ENCODE data around the gene KCNMA1.
"Not testable (repeated sequence)": the region's sequence is repeated elsewhere in the genome, so short reads cannot be mapped to it uniquely, and the experiment has no call there.

Gene KCNMA1

DNA sequence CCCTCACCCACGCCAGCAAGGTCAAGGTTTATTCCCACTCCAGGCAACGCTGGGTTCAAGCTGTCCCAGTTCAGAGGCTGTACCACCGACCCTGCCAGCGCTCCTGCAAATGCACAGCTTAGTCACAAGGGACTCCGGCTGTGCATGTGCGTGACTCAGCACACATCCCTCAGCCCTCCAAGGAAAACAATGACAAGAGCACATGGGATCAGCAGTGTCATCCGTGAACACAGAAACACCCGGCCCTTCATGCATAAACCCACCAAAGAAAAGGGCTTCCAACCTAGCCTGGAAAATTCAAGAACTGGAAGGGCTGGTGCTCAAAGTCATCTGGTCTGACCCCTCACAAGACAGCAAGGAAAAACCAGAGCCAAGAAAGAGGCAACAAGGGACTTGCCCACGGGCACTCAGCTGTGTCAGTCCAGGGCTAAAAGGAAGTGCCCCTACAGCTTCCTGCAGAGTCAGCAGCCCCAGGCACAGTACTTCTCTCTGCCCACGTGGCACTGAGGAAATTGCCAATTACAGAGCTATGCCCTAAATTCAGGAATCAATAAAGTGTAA, 106.1 kb downstream of the KCNMA1 start:
- DNase-seq (ENCODE audit: low read depth), result no peak

DNA sequence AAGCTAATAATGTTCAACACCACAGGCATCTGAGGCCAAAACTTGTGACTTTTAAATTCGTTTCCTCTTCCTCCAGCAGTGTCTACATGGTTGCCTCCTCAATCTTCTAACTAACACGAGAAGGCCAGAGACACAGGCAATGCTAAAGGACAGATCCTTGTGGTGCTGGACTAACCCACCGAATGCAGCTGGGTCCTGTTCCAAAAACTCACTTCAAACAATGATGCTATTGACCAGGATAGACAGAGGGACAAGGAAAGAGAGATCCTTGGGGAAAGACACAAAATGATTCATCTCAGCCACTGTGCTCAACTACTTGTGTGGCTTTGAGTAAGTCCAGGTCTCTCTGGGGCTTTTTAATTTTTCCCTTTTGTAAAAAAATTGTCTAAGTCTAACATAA, 107.6 kb downstream of the KCNMA1 start:
- DNase-seq (ENCODE audit: low read depth), result no peak

DNA sequence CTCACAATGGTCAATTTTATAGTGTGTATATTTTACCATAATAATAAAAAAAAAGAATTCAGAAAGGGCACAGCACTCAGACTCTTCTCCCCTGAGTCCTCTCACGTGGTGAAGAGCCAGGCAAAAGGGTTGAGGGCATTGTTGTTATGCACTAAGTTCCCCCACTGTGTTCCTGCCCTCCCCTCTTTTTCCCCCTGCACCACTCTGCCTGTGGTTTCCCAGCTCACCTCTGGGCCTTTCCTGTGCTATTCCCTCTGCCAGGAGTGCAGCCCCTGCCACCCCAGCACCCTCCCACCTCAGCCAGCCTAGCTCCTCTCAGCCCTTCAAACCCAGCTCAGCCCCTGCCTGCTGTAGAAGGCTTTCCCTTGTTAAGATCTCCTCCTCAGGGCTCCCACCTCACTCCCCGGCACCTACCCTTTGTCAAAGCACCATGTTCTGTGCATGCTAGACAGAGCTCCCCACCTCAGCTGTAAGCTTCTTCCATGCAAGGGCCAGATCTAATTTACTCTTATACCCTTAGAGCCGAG, 108.5 kb downstream of the KCNMA1 start:
- DNase-seq (ENCODE audit: low read depth), result no peak

DNA sequence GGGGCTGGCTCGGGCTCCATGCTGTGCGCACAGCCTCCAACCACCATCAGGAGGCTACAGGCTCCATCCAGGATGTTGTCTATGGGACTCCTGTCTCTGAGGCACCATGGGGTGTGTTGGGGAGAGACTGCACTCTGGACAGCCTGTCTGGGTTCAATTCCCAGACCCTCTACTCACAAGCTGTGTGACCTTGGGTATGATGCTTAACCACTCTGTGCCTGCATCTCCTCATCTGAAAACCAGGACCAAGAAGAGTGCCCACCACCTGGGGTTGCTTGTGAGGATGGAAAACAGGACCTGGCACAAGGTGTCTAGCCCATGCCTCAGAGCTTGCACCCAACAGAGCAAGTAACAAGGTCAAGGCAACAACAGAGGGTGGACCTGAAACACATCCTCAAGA, 109.8 kb downstream of the KCNMA1 start:
- no peak for DNase-seq (ENCODE audit: low read depth)

DNA sequence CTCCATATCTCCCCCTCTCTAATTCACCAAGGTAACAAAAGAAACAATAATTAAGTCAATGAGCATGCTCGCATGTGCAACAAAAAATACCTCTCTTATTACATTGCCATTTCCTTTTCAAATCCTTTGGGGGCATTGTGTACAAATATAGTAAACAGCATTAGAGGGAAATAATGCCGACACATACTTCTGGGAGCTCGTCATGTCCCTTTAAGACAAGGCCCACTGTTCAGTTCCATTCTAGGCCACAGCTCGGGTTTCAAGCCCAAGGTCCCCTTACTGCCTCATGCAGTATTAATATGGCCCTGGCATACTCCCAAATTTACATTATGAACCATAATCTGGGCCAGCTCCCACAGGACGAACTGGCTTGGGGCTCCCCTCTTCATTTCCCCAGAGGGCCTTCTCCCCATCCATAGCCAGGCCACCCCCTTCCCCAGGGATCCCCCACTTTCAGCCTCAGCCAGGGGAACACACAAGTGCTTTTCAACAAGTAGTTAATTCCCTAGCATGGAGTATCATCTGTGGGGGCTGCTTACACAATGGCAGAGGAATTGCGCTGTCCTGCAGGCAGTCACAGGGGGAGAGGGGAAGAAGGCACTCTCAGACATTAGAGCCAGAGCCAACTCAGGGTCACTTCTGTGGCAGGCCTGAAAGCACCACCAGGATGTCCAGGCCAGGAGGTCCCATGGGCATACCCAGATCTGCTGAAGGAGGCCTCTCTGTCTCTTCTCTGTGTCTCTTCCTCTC, 110.6 kb downstream of the KCNMA1 start:
- no peak for DNase-seq (ENCODE audit: low read depth)

DNA sequence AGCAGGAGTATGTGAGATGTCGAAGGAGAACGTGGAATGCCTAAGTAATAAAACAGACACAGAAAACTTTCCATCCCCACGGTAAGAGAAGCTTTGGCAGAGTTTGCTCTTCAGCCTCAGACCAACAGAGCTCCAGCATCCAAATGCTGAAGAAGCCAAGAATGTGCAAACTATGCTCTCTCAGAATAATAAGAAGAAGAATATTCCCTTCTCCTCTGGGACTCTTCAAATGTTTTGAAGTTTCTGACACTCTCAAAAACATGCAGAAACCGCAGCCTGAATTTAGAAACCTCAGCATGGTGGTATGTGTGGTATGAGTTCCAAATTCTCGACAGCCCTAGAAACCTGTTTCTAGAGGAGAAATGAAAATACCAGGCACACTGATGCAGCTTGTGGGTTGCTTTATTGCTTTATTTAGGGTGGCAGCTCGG, 113.3 kb downstream of the KCNMA1 start:
- DNase-seq (ENCODE audit: low read depth), result no peak

DNA sequence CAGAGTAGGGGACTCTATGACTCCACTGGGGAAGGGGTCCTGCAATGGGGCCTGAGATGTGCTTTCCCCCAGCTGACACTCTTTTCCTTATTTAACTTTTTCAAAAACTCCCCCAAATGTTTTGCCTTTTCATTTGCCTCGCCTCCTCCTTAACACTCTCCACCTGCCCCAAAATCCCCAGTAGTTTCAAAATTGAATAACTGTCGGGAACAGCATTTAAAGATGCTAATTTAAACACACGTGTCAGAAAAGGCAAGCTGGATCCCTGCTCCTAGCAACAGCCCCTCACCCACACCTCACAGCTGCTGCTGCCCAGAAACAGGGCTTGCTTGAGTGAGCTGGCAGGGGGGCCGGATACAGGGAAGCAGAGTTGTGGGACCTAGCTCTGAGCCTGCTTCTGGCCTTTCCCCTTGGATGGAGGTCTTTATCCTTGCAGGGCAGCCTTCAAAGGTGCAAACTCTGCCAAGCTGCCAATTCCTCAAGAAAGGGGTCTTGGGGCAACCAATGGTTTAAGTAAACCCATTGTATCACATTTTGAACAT, 115.3 kb downstream of the KCNMA1 start:
- no peak for DNase-seq (ENCODE audit: low read depth)

DNA sequence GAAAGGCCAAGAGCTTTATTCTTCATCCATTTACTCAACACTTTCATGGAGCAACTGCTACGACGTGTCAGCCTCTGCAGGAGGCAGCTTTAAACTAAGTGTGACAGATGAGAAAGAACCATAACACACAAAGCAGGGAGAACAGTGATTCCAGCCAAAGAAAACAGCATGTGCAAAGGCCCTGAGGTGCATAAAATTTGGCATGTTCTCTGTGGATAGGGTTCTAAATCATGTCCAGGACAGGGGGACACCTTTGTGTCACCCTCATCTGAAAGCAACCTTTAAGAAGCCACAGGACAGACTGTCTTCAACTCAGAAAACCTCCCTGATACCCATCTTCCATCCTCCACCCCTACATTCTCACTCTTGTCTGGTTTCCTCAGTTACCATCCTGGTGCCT, 116.6 kb downstream of the KCNMA1 start:
- no peak for DNase-seq (ENCODE audit: low read depth)

DNA sequence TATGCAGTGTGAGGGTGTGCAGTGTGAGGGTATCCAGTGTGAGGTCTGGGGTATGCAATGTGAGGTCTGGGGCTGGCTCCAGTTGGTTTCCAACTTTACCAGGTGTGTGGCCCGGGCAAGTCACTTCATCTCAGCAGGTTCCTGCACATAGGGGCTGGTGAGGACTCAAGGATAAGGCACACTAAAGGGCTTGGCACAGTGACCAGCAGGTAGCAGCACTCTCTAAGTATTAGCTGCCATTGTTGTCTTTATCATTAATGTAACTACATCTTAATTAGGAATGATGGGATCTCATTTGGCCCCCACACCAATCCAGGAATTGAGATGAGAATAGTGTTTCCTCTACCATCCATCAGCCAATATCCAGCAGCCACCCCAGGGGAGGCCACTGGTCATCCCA, 117.3 kb downstream of the KCNMA1 start:
- DNase-seq (ENCODE audit: low read depth), result no peak

DNA sequence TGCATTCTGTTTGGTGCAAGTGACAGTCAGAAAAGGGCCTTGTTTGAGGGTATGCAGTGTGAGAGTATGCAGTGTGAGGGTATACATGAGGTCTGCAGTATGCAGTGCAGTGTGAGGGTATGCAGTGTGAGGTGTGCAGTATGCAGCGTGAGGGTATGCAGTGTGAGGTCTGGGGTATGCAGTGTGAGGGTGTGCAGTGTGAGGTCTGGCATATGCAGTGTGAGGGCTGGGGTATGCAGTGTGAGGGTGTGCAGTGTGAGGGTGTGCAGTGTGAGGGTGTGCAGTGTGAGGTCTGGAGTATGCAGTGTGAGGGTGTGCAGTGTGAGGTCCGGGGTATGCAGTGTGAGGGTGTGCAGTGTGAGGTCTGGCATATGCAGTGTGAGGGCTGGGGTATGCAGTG, 117.8 kb downstream of the KCNMA1 start:
- DNase-seq (ENCODE audit: low read depth), result not testable (repeated sequence)

DNA sequence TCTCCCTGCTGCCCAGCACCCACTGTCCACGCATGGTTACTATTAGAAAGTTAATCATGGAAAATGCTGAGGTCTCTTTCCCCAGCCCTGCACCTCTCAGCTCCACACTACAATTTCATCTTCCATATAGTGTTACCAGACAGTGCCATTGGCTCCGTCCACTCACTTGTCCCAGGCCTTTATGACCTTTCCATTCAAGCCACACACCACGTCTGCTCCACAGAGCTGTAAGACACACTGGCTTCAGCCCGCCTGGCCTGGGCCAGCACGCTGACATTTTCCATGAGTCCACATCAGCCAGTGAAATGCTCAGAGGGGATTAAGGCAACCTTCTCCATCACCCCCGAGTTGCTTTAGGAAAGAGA, 118.7 kb downstream of the KCNMA1 start:
- no peak for DNase-seq (ENCODE audit: low read depth)

DNA sequence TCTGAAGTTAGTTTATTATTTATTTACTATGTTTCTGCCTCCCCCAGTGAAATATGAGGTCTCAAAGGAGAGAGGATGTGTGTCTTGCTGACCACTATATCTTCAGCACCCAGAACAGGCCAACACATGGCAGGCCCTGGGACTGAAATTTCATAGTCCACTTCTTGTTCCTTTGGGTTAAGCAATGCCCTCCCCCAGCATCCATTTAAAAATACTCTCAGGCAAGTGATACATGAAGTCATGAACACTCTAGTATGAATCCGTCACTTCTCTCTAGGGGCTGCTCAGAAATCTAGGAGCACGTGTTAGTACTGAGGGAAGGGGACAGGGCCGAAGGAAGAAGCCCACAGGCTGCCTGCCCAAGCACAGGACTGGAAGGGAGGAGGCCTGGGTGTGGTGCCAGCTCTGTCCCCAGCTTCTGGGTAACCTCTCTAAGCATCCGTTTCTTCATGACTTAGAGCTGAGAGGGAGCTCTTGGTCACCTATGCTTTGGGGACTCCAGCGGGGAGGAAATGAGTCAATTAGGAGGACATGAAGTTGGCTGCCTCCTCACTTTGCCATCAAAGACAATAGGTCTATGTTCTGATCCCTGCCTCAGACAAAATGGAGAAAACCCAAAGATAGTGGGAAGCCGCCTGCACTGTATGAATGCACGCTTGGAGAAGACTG, 119.2 kb downstream of the KCNMA1 start:
- no peak for DNase-seq (ENCODE audit: low read depth)

DNA sequence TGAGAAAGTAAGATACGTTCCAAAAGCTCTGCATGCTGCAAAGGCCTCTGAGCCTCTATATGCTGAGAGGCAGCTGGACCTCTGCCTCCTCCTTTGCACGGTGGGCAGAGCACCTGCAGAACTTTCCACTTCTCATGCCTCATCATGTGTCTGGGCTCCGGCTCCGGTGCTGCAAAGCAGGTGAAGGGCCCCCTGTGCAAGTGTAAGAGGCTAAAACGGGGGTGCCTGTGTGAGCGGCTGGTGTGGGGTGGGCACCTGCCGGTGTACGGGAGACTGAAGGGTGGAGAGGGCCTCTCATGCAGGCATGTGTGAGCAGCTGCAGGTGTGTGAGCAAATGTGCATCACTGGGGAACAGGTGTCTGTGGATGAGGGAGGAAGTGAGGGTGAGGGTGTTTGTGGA, 121.0 kb downstream of the KCNMA1 start:
- no peak for DNase-seq (ENCODE audit: low read depth)

DNA sequence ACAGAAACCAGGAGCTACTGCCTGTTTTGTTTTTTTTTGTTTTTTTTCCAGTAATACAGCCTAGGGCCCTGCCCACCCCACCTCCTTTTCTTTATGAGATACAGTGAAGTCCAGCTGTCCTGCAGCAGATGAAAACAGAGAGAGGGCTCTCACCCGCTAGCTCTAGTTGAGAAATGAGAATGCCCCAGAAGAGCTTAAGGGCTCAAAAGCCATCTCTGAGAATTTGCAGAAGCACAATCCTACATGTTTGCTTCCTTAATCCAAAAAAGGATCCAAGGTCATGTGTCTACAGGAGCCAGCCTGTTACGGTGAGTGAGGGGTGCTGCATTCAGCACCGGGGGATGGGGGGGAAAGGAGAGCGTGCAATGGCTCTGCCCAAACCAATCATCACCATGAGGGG, 122.7 kb downstream of the KCNMA1 start:
- DNase-seq (ENCODE audit: low read depth), result no peak

DNA sequence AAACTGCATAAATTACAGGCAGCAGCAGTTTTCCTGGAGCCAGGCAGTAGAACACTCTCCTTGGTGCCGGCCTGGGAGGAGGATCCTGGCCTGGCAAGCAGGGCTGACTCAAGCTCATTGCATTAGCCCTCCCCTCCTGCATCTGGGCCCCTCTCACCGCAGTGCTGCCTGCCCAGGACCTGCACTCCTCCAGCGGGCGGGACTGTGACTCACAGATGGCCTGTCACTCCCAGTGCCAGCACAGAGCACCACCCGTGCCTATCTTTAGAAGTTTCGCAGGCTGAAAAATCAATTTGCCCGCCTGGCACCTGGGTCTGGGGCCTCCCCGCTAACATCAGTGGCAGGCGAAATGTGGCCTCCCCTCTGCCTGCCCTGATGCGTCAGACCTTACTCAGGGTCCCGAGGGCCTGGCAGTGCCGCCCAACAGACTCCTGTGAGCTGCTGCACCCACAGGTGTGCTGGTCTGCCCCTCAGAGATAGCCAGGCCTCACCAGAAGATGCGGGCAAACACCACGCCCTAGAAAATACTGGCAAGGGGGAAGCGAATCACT, 123.8 kb downstream of the KCNMA1 start:
- no peak for DNase-seq (ENCODE audit: low read depth)

DNA sequence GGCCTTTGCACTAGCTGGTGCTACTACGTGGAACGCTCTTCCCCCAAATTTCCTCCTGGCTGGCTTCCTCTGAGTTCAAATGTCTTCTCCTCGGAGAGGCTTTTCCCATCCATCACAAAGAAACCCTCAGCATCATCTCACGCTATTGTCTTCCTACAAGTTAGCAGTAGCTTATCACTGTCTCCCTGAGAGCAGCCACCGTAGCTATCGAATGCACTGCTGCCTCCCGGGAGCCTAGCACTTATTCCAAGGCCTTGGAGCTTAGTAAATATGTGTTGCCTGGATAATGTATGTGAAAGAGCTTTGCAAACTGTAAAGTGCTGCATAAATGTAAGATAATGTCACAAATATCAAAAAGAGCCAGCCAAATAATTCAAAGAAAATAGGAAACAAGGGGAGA, 124.4 kb downstream of the KCNMA1 start:
- DNase-seq (ENCODE audit: low read depth), result no peak

DNA sequence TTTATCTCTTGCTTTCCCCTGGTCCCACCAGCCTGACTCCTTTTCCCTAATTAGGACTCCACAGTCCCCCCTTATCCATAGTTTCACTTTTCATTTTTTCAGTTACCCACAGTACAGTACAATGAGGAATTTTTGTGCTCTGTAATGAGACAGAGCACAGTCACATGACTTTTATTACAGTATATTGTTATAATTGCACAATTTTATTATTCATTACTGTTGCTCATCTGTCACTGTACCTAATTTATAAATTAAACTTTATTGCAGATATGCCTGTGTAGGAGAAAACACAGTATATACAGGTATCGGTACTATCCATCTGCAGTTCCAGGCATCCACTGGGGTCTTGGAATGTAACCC, 125.4 kb downstream of the KCNMA1 start:
- DNase-seq (ENCODE audit: low read depth), result no peak

DNA sequence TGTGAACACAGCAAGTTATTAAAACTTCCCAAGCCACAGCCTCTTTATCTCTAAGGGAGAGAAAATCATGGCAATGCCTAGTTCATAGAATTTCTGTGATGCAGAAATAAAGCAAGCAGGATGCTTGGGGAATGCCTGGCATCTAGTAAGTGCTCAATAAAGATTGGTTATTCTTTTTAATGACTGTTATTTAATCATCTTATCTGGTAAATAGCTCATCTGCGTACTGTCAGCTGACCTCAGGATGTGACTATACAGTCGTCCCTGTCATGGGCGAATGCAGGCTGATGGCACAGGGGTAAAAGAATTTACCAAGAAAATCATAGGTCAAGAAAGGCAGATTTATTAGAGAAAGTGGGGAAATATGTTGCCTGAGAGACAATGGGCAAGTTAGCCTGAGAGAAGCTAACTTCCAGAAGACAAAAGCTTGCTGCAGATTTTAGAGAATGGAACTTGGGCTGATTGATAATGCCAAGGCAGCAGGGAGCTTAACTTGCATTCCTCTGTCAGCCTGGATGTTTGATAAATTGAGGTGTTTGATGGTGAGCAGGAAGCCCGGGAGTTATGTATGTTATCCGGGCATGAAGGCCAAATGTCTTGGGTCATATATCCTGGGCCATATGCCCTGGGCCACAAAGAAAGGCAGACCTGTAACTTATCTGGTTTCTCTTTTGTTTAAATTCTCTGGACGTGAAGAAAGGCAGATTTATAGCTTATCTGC, 126.0 kb downstream of the KCNMA1 start:
- no peak for DNase-seq (ENCODE audit: low read depth)

DNA sequence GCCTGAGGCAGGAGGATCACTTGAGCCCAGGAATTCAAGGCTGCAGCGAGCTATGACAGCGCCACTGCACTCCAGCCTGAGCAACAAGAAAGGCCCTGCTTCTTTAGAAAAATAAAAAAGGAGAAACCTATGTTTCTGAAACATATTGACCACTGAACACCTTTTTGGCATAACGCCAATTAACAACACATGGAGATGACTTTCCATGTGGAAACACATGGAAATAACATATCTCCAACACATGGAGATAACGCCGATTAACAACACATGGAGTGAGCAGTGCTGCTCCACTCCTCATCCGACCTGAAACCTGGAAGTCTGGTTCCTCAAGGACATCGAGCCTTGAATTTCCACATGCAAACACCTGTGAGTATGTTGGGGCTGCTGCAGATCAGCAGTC, 126.9 kb downstream of the KCNMA1 start:
- DNase-seq (ENCODE audit: low read depth), result no peak

DNA sequence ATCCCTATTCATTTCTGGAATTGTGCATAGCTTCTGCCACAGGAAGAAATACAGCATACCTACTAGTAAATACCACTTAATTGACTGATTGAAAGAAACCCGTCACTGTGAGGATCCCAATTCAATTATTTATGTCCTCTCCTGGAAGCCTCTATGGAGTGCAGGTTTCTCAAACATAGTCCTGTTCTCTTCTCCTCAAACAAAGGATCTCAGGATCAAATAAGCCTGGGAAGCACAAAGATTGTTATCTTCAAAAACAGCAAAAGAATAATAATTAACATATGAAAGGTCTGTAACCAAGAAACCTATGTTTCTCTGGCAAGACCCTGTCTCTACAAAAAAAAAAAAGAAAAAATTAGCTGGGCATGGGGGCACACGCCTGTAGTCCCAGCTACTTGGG, 127.3 kb downstream of the KCNMA1 start:
- DNase-seq (ENCODE audit: low read depth), result no peak

DNA sequence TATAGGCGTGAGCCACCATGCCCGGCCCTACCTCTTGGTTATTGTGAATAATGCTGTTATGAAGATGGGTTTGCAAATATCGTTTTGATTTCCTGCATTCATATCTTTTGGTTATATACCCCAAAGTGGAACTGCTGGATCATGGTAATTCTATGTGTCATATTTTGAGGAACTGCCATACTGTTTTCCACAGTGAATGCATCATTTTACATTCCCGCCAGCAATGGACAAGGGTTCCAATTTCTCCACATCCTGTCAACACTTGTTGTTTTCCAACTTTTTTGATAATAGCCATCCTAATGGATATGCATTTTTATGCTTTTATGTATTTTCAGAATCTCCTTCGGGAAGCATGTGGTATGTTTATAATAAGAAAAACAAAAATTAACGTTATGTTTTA, 128.2 kb downstream of the KCNMA1 start:
- no peak for DNase-seq (ENCODE audit: low read depth)

DNA sequence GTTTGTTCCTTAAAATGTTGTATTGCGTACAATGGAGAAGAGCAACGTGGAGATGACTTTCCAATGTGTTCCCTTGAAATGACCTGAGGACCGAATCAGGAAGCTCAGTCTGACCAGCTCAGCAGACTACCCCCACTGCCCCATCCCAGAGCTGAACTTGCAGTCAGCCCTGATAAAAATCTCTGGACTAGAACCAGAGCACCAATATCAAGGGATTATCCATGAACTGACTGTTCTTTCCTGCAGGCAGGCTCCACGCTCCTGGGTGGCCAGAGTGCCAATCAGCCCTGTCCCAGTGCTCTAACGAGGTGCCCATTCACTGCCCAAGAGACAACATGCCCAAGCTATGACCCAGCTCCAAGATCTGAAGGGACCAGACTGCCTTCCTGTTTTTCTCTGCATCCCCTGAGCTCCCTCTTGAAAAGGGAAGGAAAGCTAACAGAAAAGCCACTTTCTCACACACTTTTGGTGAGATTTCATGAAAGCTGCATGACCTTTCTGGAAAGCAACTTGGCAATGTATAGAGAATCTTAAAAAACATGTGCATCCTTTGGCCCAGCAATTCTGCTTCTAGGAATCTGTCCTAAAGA, 130.2 kb downstream of the KCNMA1 start:
- no peak for DNase-seq (ENCODE audit: low read depth)
